HEK293T (cell line): ENCODE results near the gene MAG.

ENCODE experiments used
- CTCF ChIA-PET: fragments of 350-600 bp; formaldehyde crosslinking; extraction: SDS; loops from one replicate; lab custom pipeline; 2021; ENCODE audit warnings: antibody characterized with exemption, inconsistent platforms; lab: Yijun Ruan, JAX
- POLR2A ChIA-PET: fragments of 350-600 bp; formaldehyde crosslinking; extraction: SDS; loops from one replicate; lab custom pipeline; 2020; ENCODE audit warnings: antibody characterized with exemption, inconsistent platforms; lab: Yijun Ruan, JAX
- DNase-seq: peaks from one replicate; pipeline ENCODE4 v3.0.0; 2012; ENCODE audit warnings: mixed read lengths; ENCODE audit errors: extremely low spot score
- ARNT ChIP-seq: fragments of 450-650 bp; IDR thresholded peaks from 2 replicates; pipeline ENCODE4 v1.6.1; 2017; ENCODE audit warnings: mild to moderate bottlenecking
- BHLHE40 ChIP-seq: fragments of 450-650 bp; IDR thresholded peaks from 2 replicates; pipeline ENCODE4 v1.6.1; 2016; ENCODE audit warnings: mild to moderate bottlenecking, moderate library complexity, borderline replicate concordance
- CTBP1 ChIP-seq: fragments of 450-650 bp; IDR thresholded peaks from 2 replicates; pipeline ENCODE4 v1.6.1; 2016; ENCODE audit warnings: borderline replicate concordance
- ELF4 ChIP-seq: fragments of 450-650 bp; IDR thresholded peaks from 2 replicates; pipeline ENCODE4 v1.6.1; 2017; ENCODE audit warnings: antibody characterized with exemption
- FOXA1 ChIP-seq: fragments of 450-650 bp; IDR thresholded peaks from 2 replicates; pipeline ENCODE4 v1.6.1; 2016; ENCODE audit warnings: mild to moderate bottlenecking
- FOXK2 ChIP-seq: fragments of 450-650 bp; IDR thresholded peaks from 2 replicates; pipeline ENCODE4 v1.6.1; 2016; ENCODE audit warnings: mild to moderate bottlenecking
- FOXM1 ChIP-seq: fragments of 450-650 bp; IDR thresholded peaks from 2 replicates; pipeline ENCODE4 v1.6.1; 2017; ENCODE audit warnings: mild to moderate bottlenecking, borderline replicate concordance
- HDGF ChIP-seq: fragments of 450-650 bp; IDR thresholded peaks from 2 replicates; pipeline ENCODE4 v1.6.1; 2017; ENCODE audit warnings: antibody characterized with exemption, borderline replicate concordance
- L3MBTL2 ChIP-seq: fragments of 450-650 bp; conservative IDR thresholded peaks from 2 replicates; pipeline ENCODE4 v1.6.1; 2016; ENCODE audit warnings: mild to moderate bottlenecking
- LEF1 ChIP-seq: fragments of 450-650 bp; IDR thresholded peaks from 2 replicates; pipeline ENCODE4 v1.6.1; 2017; ENCODE audit warnings: mild to moderate bottlenecking, borderline replicate concordance
- NFRKB ChIP-seq: fragments of 450-650 bp; IDR thresholded peaks from 2 replicates; pipeline ENCODE4 v1.6.1; 2016; ENCODE audit warnings: mild to moderate bottlenecking, moderate library complexity
- SP1 ChIP-seq: fragments of 450-650 bp; IDR thresholded peaks from 2 replicates; pipeline ENCODE4 v1.6.1; 2017
- SUZ12 ChIP-seq: fragments of 450-650 bp; IDR thresholded peaks from 2 replicates; pipeline ENCODE4 v1.6.1; 2016; ENCODE audit warnings: mild to moderate bottlenecking
- TARDBP ChIP-seq: fragments of 450-650 bp; IDR thresholded peaks from 2 replicates; pipeline ENCODE4 v1.6.1; 2016
- ZNF384 ChIP-seq: fragments of 450-650 bp; IDR thresholded peaks from 2 replicates; pipeline ENCODE4 v1.6.1; 2016
- TF ChIP-seq, protein P1 (sequence below): fragments of 450-650 bp; IDR thresholded peaks from 2 replicates; pipeline ENCODE4 v1.6.1; 2016

The MAG gene

DNA sequence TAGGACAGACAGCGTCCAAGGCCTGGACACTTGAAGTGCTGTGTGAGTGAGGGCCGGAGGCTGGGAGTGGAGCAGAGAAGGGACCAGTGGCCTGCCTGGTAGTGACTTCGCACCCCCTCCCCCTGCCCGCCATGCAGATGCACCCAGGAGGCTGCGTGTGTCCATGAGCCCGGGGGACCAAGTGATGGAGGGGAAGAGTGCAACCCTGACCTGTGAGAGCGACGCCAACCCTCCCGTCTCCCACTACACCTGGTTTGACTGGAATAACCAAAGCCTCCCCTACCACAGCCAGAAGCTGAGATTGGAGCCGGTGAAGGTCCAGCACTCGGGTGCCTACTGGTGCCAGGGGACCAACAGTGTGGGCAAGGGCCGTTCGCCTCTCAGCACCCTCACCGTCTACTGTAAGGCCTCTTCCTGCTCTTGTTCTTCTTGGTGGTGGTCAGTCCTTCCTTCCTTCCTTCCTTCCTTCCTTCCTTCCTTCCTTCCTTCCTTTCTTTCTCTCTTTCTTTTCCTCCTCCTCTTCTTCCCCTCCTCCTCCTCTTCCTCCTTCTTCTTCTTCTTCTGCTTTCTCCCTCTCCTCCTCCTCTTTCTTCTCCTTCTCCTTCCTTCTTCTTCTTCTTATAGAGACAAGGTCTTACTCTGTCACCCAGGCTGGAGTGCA is 49.7 kb downstream of the MAG start:
- TF ChIP-seq FOXK2, result no peak
- TF ChIP-seq FOXA1, result no peak
- no peak for TF ChIP-seq SP1
- TF ChIP-seq LEF1, result no peak
- TF ChIP-seq CTBP1, result no peak
- no peak for TF ChIP-seq ZNF384
- no peak for TF ChIP-seq FOXM1
- TF ChIP-seq ARNT, result no peak
- TF ChIP-seq TARDBP, result no peak
- TF ChIP-seq ELF4, result no peak
- TF ChIP-seq BHLHE40, result no peak
- TF ChIP-seq L3MBTL2, result no peak
- POLR2A ChIA-PET, result no interaction called here
- DNase-seq, result no peak
- CTCF ChIA-PET, result no interaction called here

DNA sequence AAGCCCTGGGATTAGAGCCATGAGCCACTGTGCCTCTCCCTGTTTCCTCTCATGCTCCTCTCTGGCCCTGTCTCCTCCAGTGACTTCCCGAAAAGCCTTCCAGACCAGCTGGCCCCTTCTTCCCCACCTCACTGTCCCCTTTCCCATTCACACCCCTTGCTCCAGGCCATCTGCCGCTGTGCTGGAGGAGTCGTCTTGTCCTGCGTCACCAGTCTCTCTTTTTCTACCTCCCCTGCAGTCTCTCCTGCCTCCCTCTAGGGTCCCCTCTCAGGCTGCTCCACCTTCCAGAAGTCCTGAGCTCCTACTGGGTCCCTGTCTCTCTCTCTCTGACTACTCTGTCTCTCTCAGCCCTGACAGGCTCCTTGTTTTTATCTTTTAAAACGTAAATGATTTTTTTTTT is 50.5 kb downstream of the MAG start:
- ChIA-PET POLR2A (no interaction called here), CTCF (no interaction called here)
- no peak for TF ChIP-seq TARDBP
- no peak for DNase-seq

DNA sequence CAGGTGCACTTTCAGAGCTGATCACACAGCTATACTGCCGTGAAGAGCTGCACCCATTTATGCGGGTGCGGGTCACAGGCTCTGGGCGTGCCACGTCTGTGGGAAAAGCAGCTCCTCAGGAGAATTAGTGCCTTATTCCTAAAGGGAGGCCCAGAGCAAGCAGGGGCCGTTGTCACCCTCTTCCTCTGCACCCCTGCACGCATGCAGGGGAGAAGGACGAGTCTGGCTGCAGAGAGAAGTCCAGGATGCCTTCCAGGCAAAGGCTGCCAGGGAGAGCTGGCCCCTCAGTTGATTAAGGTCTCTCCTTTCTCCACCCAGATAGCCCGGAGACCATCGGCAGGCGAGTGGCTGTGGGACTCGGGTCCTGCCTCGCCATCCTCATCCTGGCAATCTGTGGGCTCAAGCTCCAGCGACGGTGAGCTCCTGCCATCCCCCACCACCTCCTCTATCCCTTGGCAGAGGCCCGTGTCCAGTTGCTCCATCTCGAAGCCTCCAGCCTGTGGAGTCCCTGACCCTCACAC is 52.6 kb downstream of the MAG start:
- DNase-seq, result no peak
- TF ChIP-seq ARNT, result no peak
- TF ChIP-seq FOXM1, result no peak
- TF ChIP-seq SUZ12, result no peak
- TF ChIP-seq ELF4, result no peak
- no peak for TF ChIP-seq SP1
- no peak for TF ChIP-seq FOXA1
- TF ChIP-seq BHLHE40, result no peak
- TF ChIP-seq TARDBP, result no peak
- no peak for TF ChIP-seq FOXK2
- POLR2A ChIA-PET, result no interaction called here
- CTCF ChIA-PET, result no interaction called here

DNA sequence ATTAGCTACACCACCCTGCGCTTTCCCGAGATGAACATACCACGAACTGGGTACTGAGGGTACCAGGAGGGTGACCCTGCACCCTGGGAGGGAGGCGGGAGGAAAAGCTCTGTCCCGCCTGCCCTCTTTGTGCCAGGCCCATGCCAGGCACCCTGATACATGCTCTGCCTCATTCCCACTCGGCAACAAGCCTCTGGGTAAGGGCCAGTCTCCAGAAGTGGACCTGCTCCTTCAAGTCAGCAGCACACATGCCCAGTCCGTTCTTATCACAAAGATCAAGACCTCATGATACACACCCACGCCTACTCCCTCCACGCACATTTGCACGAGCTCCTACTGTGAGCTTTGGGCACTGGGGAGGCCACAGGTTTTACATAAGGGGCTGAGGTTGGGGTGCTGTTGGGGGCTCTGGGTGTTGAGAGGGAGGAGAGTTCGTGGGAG is 53.7 kb downstream of the MAG start:
- CTCF ChIA-PET, result no interaction called here
- POLR2A ChIA-PET, result no interaction called here
- TF ChIP-seq HDGF (no peak), FOXK2 (no peak), CTBP1 (no peak), SP1 (no peak), FOXM1 (no peak), SUZ12 (no peak), ZNF384 (no peak), LEF1 (no peak), FOXA1 (no peak), L3MBTL2 (no peak), TARDBP (no peak), NFRKB (no peak), ELF4 (no peak), BHLHE40 (no peak), ARNT (no peak)
- TF ChIP-seq, protein P1, sequence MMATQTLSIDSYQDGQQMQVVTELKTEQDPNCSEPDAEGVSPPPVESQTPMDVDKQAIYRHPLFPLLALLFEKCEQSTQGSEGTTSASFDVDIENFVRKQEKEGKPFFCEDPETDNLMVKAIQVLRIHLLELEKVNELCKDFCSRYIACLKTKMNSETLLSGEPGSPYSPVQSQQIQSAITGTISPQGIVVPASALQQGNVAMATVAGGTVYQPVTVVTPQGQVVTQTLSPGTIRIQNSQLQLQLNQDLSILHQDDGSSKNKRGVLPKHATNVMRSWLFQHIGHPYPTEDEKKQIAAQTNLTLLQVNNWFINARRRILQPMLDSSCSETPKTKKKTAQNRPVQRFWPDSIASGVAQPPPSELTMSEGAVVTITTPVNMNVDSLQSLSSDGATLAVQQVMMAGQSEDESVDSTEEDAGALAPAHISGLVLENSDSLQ, result no peak
- DNase-seq, result no peak

DNA sequence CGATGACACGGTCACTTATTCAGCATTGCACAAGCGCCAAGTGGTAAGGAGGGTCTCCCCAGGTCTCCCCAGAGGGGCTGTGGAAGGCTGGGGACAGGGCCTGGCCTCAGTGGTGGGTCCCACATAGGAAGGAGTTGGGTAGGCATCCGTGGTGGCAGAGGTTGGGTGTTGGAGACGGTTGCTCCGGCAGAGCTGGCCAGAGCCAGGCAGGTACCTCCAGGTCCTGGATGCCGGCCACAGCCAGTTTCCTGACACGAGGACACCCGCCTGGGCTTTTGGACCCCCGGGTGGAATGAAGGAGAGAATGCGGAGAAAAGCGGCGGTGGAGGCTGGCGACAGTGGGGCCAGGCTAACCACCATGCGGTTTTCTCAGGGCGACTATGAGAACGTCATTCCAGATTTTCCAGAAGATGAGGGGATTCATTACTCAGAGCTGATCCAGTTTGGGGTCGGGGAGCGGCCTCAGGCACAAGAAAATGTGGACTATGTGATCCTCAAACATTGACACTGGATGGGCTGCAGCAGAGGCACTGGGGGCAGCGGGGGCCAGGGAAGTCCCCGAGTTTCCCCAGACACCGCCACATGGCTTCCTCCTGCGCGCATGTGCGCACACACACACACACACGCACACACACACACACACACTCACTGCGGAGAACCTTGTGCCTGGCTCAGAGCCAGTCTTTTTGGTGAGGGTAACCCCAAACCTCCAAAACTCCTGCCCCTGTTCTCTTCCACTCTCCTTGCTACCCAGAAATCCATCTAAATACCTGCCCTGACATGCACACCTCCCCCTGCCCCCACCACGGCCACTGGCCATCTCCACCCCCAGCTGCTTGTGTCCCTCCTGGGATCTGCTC is 54.5 kb downstream of the MAG start:
- CTCF ChIA-PET, result no interaction called here
- POLR2A ChIA-PET, result no interaction called here
- DNase-seq, result no peak
- TF ChIP-seq LEF1 (no peak), L3MBTL2 (no peak), ELF4 (no peak), ZNF384 (no peak), FOXK2 (no peak), CTBP1 (no peak)

DNA sequence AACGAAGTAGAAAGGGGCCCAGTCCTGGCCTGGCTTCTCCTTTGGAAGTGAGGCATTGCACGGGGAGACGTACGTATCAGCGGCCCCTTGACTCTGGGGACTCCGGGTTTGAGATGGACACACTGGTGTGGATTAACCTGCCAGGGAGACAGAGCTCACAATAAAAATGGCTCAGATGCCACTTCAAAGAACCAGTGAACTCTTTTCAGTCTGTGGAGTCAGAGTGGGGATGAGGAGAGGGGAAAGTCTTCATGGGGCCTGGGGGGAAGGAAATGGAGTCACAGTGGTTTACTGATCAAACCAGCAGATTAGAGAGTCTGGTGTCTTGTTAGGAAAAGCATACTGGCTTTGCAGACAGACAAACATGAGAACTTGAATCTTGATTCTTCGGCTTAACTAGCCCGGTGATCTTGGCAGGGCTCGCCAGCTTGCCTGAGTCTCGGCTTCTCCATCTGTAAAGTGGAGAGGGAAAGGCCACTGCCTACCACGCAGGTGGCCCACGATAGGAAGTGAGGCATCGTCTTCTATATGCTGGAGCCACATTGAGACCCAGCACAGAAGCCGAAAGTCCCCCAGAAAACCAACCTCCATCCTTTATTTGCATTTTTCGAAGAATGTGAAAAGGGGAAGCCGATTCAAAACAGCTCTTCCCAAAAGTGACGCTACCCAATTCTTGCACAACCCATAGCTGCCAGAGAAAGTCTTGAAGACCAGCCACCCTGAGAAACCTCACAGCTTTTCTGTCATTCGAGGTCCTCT is 55.4 kb downstream of the MAG start, which contains the start of gene FFAR1:
Gene FFAR1 (plus strand): TSS at position 732 of the 759 bp plus-strand sequence. CDS start 3,650 bp downstream, outside the sequence.
- no peak for DNase-seq
- ChIA-PET POLR2A (no interaction called here), CTCF (no interaction called here)
- TF ChIP-seq ZNF384, result no peak
- TF ChIP-seq BHLHE40, result no peak
- no peak for TF ChIP-seq CTBP1
- TF ChIP-seq FOXA1, result no peak
- no peak for TF ChIP-seq FOXK2
- TF ChIP-seq ELF4, result no peak
- TF ChIP-seq SUZ12, result no peak
- no peak for TF ChIP-seq SP1
- no peak for TF ChIP-seq LEF1
- TF ChIP-seq, protein P1, result no peak
- no peak for TF ChIP-seq FOXM1
- TF ChIP-seq TARDBP, result no peak
- no peak for TF ChIP-seq NFRKB
- no peak for TF ChIP-seq HDGF
